Mesenchymal stem cell (in vitro differentiated cells and primary cell): ENCODE results near the gene TES.
A peak's percentile ranks its signal among the peaks of the same experiment; 100 is the strongest.

ENCODE experiments used
- DNase-seq: peaks from one replicate; pipeline ENCODE4 v3.0.0-alpha.2; 2013
- H2AFZ ChIP-seq: one replicate; pipeline ENCODE4 v1.6.1; 2013; ENCODE audit warnings: low read depth, mild to moderate bottlenecking, control low read depth, inconsistent platforms, low read length, moderate library complexity
- H2AK5ac ChIP-seq: 2 replicates; pipeline ENCODE4 v1.6.1; 2013; ENCODE audit warnings: low read length, moderate library complexity, mild to moderate bottlenecking, inconsistent platforms; ENCODE audit not compliant: severe bottlenecking
- H2BK120ac ChIP-seq: one replicate; pipeline ENCODE4 v1.6.1; 2013; ENCODE audit warnings: low read depth, mild to moderate bottlenecking, inconsistent platforms, low read length, moderate library complexity
- H2BK12ac ChIP-seq, 2 experiments: one replicate each; pipeline ENCODE4 v1.6.1; 2013; ENCODE audit warnings: inconsistent platforms in 2 of 2, low read length in 2 of 2, mild to moderate bottlenecking in 2 of 2, moderate library complexity in 2 of 2, control low read depth in 1 of 2
- H2BK15ac ChIP-seq: one replicate; pipeline ENCODE4 v1.6.1; 2013; ENCODE audit warnings: mild to moderate bottlenecking, low read depth, inconsistent platforms; ENCODE audit not compliant: poor library complexity, severe bottlenecking
- H2BK5ac ChIP-seq: 2 replicates; pipeline ENCODE4 v1.6.1; 2013; ENCODE audit warnings: low read depth, mild to moderate bottlenecking, low read length, control low read depth, inconsistent platforms; ENCODE audit not compliant: poor library complexity, severe bottlenecking
- H3K14ac ChIP-seq, 2 experiments: one replicate each; pipeline ENCODE4 v1.6.1; 2013; ENCODE audit warnings: inconsistent platforms in 2 of 2, low read length in 2 of 2, control low read depth in 1 of 2, mild to moderate bottlenecking in 1 of 2, moderate library complexity in 1 of 2
- H3K18ac ChIP-seq, 2 experiments: one replicate each; pipeline ENCODE4 v1.6.1; 2013; ENCODE audit warnings: inconsistent platforms in 2 of 2, low read length in 2 of 2, control low read depth in 1 of 2, low read depth in 1 of 2, mild to moderate bottlenecking in 1 of 2
- H3K23ac ChIP-seq, 2 experiments: one replicate each; pipeline ENCODE4 v1.6.1; 2013; ENCODE audit warnings: inconsistent platforms in 2 of 2, low read length in 2 of 2, mild to moderate bottlenecking in 2 of 2, moderate library complexity in 2 of 2, control low read depth in 1 of 2
- H3K27ac ChIP-seq: 2 replicates; pipeline ENCODE4 v1.5.1; 2013; ENCODE audit warnings: mild to moderate bottlenecking, moderate library complexity, low read length, control low read depth, inconsistent platforms; ENCODE audit not compliant: poor library complexity, severe bottlenecking
- H3K27me3 ChIP-seq, 2 experiments: 2 replicates each; pipeline versions ENCODE4 v1.6.1 to v1.7.0; 2013; ENCODE audit warnings: low read length in 2 of 2, mild to moderate bottlenecking in 2 of 2, moderate library complexity in 2 of 2, control low read depth in 1 of 2, inconsistent platforms in 1 of 2; ENCODE audit not compliant: control insufficient read depth in 1 of 2, insufficient read depth in 1 of 2
- H3K36me3 ChIP-seq, 2 experiments: 2 replicates each; pipeline versions ENCODE4 v1.6.1 to v1.7.0; 2013; ENCODE audit warnings: low read length in 2 of 2, control low read depth in 1 of 2, inconsistent platforms in 1 of 2, low read depth in 1 of 2, mild to moderate bottlenecking in 1 of 2; ENCODE audit not compliant: insufficient read depth in 2 of 2, control insufficient read depth in 1 of 2
- H3K4ac ChIP-seq, 2 experiments: one replicate each; pipeline ENCODE4 v1.6.1; 2013; ENCODE audit warnings: inconsistent platforms in 2 of 2, low read length in 2 of 2, mild to moderate bottlenecking in 2 of 2, moderate library complexity in 2 of 2, control low read depth in 1 of 2, low read depth in 1 of 2
- H3K4me1 ChIP-seq: 2 replicates; pipeline ENCODE4 v1.6.1; 2013; ENCODE audit warnings: low read depth, low read length, control low read depth; ENCODE audit not compliant: control insufficient read depth, insufficient read depth
- H3K4me2 ChIP-seq: 2 replicates; pipeline ENCODE4 v1.6.1; 2013; ENCODE audit warnings: low read length, mild to moderate bottlenecking, inconsistent platforms; ENCODE audit not compliant: poor library complexity, severe bottlenecking
- H3K4me3 ChIP-seq, 2 experiments: 2 replicates each; pipeline versions ENCODE4 v1.5.1 to v1.7.0; 2013; ENCODE audit warnings: low read length in 2 of 2, mild to moderate bottlenecking in 2 of 2, control low read depth in 1 of 2, low read depth in 1 of 2; ENCODE audit not compliant: insufficient read depth in 1 of 2
- H3K79me1 ChIP-seq: replicated peaks from 2 replicates; pipeline ENCODE4 v1.6.1; 2013; ENCODE audit warnings: mild to moderate bottlenecking, control low read depth, low read length, inconsistent platforms; ENCODE audit not compliant: poor library complexity, severe bottlenecking
- H3K9ac ChIP-seq: 2 replicates; pipeline ENCODE4 v1.7.0; 2013; ENCODE audit warnings: mild to moderate bottlenecking, low read length, moderate library complexity
- H3K9me3 ChIP-seq: 2 replicates; pipeline ENCODE4 v1.7.0; 2013; ENCODE audit warnings: mild to moderate bottlenecking, low read length; ENCODE audit not compliant: control insufficient read depth
- H4K8ac ChIP-seq: one replicate; pipeline ENCODE4 v1.6.1; 2013; ENCODE audit warnings: inconsistent platforms, mild to moderate bottlenecking, low read length, moderate library complexity
- H4K91ac ChIP-seq: one replicate; pipeline ENCODE4 v1.6.1; 2013; ENCODE audit warnings: mild to moderate bottlenecking, low read length, inconsistent platforms
- WGBS: methylation state at CpG from one replicate; pipeline ENCODE4 v1.1.7; 2013; ENCODE audit warnings: mixed read lengths; 5-methylcytosine and 5-hydroxymethylcytosine counted together

The TES gene

GRCh38 chr7:116252249-116252648 lies 41.9 kb downstream of the TES start:
- DNase-seq = no peak
- Histone ChIP-seq H3K36me3 (peaks cover 5 to 7% of the 10 kb centered on the region in 2 experiments), H3K4me2 (no peak overlapping the region), H3K79me1 (peaks cover 13% of the 10 kb centered on the region), H3K4me1 (no peaks in the 10 kb centered on the region), H3K18ac (no peak overlapping the region), H2AFZ (no peak overlapping the region), H4K8ac (no peak overlapping the region), H3K27ac (no peak overlapping the region), H2BK5ac (no peak overlapping the region), H3K9ac (no peak overlapping the region), H2BK15ac (no peak overlapping the region), H2BK12ac (no peak overlapping the region), H4K91ac (no peak overlapping the region), H3K4ac (peak overlapping the region in 1 of 2 experiments; percentile 49), H3K14ac (no peak overlapping the region), H2AK5ac (no peak overlapping the region), H2BK120ac (no peak overlapping the region), H3K9me3 (no peaks in the 10 kb centered on the region), H3K4me3 (no peak overlapping the region), H3K27me3 (no peaks in the 10 kb centered on the region), H3K23ac (no peak overlapping the region)
- whole genome bisulfite sequencing = 95% methylated on average over 3 of the region's 3 CpGs

GRCh38 chr7:116257156-116257555 lies 46.8 kb downstream of the TES start:
- H2BK120ac ChIP-seq = no peak overlapping the region
- WGBS = 97% methylated on average over 3 of the region's 3 CpGs
- no peak overlapping the region for H3K14ac ChIP-seq
- H3K36me3 ChIP-seq = peaks cover 2 to 5% of the 10 kb centered on the region in 2 experiments
- H4K91ac ChIP-seq = no peak overlapping the region
- no peak overlapping the region for H2BK15ac ChIP-seq
- H3K4me2 ChIP-seq = no peak overlapping the region
- no peak overlapping the region for H3K4me3 ChIP-seq
- H3K23ac ChIP-seq = no peak overlapping the region
- H2BK5ac ChIP-seq = no peak overlapping the region
- H2AFZ ChIP-seq = no peak overlapping the region
- H3K9me3 ChIP-seq = no peaks in the 10 kb centered on the region
- no peak for DNase-seq
- no peak overlapping the region for H3K18ac ChIP-seq
- no peaks in the 10 kb centered on the region for H3K4me1 ChIP-seq
- H3K27me3 ChIP-seq = no peaks in the 10 kb centered on the region
- H2BK12ac ChIP-seq = no peak overlapping the region
- no peak overlapping the region for H3K4ac ChIP-seq
- no peak overlapping the region for H3K27ac ChIP-seq
- no peak overlapping the region for H2AK5ac ChIP-seq
- H3K9ac ChIP-seq = no peak overlapping the region
- peaks cover 7% of the 10 kb centered on the region for H3K79me1 ChIP-seq
- no peak overlapping the region for H4K8ac ChIP-seq

GRCh38 chr7:116258734-116259133 lies 48.4 kb downstream of the TES start:
- no peak overlapping the region for H2BK15ac ChIP-seq
- H4K8ac ChIP-seq = no peak overlapping the region
- H3K9me3 ChIP-seq = no peaks in the 10 kb centered on the region
- no peaks in the 10 kb centered on the region for H3K27me3 ChIP-seq
- H3K23ac ChIP-seq = no peak overlapping the region
- no CpG with 5 or more reads among the region's 2 CpGs for WGBS
- no peak overlapping the region for H2BK120ac ChIP-seq
- H3K4me2 ChIP-seq = no peak overlapping the region
- no peak overlapping the region for H4K91ac ChIP-seq
- H3K18ac ChIP-seq = no peak overlapping the region
- peak; percentile 73 for DNase-seq
- H3K9ac ChIP-seq = peak overlapping the region; percentile 74
- no peak overlapping the region for H3K14ac ChIP-seq
- no peak overlapping the region for H2AK5ac ChIP-seq
- H3K4ac ChIP-seq = no peak overlapping the region
- peaks cover 0 to 2% of the 10 kb centered on the region in 2 experiments for H3K36me3 ChIP-seq
- peaks cover 3% of the 10 kb centered on the region for H3K79me1 ChIP-seq
- no peak overlapping the region for H3K4me3 ChIP-seq
- no peak overlapping the region for H2BK12ac ChIP-seq
- H2AFZ ChIP-seq = no peak overlapping the region
- H2BK5ac ChIP-seq = no peak overlapping the region
- H3K4me1 ChIP-seq = no peaks in the 10 kb centered on the region
- no peak overlapping the region for H3K27ac ChIP-seq

- no peaks in the 10 kb centered on the region for H3K9me3 ChIP-seq
- peaks cover 3% of the 10 kb centered on the region for H3K79me1 ChIP-seq
- no peak overlapping the region for H3K4me2 ChIP-seq
- H2AFZ ChIP-seq = no peak overlapping the region
- no peaks in the 10 kb centered on the region for H3K36me3 ChIP-seq
- H3K27ac ChIP-seq = peak overlapping the region; percentile 14
- H3K4me1 ChIP-seq = no peaks in the 10 kb centered on the region
- H2BK15ac ChIP-seq = no peak overlapping the region
- no peak overlapping the region for H3K14ac ChIP-seq
- H2BK120ac ChIP-seq = no peak overlapping the region
- 87% methylated on average over 3 of the region's 5 CpGs for WGBS
- no peak overlapping the region for H3K4ac ChIP-seq
- no peaks in the 10 kb centered on the region for H3K27me3 ChIP-seq
- H3K9ac ChIP-seq = peak overlapping the region; percentile 74
- no peak overlapping the region for H2BK5ac ChIP-seq
- DNase-seq = peak; percentile 17
- no peak overlapping the region for H3K23ac ChIP-seq
- no peak overlapping the region for H4K91ac ChIP-seq
- H4K8ac ChIP-seq = no peak overlapping the region
- H2AK5ac ChIP-seq = no peak overlapping the region
- no peak overlapping the region for H3K4me3 ChIP-seq
- H3K18ac ChIP-seq = no peak overlapping the region
- no peak overlapping the region for H2BK12ac ChIP-seq
Observed at GRCh38 chr7:116259156-116259870, 49.0 kb downstream of the TES start.
